Measurements from ENCODE around the gene MOGAT2.
A peak's percentile ranks its signal among the peaks of the same experiment; 100 is the strongest.

Gene MOGAT2

GRCh38 chr11:75760243-75760642, 42.6 kb downstream of the MOGAT2 start:
- no peak for DNase-seq

DNA sequence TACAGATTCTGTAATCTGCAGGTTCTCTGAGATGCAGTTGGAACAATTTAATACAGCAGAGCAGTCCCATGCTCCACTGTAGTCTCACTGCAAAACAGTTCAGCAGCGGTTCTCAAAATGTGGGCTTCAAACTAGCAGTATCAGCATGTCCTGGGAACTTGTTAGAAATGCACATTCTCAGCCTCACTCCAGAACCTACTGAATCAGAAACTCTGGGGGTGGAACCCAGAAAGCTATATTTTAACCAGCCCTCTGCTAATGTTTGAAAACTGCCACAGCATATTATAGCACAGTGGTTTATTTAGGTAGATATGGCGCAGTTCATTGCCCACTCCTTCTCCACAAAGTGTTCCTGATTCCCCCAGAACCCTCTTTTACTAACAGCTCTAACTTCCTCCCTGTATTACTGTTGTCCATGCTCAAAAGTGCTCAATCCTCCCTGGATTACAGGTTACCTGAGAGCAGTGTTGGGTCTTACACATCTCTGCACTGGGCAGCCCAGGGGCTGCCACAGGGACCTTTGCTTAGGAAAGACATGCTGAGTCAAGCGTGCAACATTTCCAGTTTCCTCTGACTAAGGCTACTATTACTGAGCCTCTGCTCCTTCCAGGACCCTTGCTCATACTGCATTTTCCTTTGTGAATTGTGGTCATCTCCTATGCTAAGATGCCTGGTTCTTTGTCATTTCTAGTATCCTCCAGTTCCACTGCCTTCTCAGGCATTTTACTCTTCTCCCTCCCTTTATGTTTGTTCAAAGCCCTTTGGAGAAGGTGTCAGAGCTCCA, 43.3 kb downstream of the MOGAT2 start:
- DNase-seq, result no peak

- DNase-seq, result no peak
Observed at GRCh38 chr11:75762158-75762557, 44.5 kb downstream of the MOGAT2 start.

GRCh38 chr11:75762885-75763284, 45.2 kb downstream of the MOGAT2 start:
- DNase-seq, result no peak

DNA sequence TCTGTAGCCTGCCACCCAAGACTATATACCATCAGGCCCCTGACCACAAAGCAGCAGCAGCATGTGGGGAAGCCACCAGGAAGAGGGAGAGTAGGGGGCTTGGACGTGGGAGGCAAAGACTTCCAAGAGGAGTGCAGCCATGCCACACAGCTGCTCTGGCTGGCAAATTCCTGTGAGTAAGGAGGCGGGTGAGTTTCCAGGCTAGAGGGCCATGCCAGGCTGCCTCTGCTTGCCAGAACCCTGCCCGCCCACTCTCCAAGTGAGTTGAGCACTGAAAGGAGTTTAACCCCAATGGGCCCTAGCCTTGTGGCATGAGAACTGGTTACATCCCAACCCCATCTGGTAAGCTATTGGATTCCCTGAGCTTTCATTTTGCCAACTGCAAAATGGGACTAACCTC, 46.2 kb downstream of the MOGAT2 start:
- DNase-seq, result no peak

DNA sequence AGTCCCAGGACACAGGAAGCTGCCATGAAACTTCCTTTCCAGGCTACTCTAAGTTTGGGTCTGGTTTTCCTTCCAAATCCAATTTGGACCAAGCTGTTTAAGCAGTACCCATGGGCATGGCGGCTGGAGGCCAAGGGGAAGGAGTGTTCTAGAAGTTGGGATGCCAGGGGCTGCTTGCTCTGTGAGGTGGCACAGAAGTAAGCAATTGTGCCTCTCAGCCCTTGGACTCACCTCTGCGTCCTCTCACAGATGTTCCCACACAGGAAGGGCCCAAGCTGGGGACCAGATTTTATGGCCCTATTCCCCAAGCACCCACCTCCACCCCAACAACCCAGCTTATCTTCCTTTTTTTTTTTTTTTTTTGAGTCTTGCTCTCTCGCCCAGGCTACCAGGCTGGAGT, 47.5 kb downstream of the MOGAT2 start:
- DNase-seq, result no peak

GRCh38 chr11:75766443-75767227, 49.0 kb downstream of the MOGAT2 start:
- DNase-seq, result no peak

- DNase-seq, result no peak
Observed at GRCh38 chr11:75767228-75767572, 49.6 kb downstream of the MOGAT2 start.

DNA sequence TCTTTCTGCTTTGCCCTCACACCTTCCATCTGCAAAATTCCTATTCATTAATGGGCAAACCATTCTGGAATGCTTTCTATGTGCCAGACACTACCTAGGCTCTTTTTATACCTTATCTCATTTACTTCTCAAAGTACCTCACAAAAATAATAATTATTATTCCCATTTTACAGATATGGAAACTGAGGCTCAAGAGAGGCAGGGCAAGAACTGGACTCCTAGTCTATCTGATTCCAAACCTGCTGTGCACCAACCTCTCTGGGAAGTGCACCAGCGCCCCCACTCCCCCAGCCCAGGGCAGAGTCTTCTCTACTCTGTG, 50.1 kb downstream of the MOGAT2 start:
- no peak for DNase-seq

DNA sequence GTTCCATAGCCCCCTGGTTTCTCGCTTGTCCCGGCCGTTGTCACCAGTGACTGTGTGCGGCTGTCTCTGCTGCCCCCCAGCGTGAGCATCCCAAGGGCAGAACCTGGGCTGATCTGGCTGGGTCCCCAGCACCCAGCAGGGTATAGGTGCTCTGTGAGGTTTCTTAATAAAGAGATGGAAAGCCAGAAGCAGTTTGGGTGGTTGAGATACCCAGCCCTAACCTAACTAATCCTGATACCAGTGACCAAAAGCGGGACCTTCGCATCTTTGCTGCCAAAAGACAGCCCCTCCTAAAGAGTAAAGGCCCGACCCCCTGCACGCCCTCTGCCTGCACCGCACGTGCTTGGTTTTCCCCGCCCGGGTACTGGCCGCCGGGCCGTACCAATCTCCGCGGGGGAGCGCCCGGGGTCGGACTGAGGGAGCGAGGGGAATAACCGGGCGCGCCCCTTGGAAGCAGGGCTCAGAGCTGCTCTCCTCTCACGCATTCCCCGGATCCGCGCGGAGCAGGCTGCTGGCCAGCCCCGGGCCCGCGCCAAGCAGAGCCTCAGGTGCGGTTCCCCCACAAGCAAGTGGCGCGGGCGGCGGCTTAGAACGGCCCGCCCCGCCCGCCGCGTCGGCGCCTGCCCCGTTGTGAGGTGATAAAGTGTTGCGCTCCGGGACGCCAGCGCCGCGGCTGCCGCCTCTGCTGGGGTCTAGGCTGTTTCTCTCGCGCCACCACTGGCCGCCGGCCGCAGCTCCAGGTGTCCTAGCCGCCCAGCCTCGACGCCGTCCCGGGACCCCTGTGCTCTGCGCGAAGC, 50.7 kb downstream of the MOGAT2 start, which contains the start of gene DGAT2:
Gene DGAT2 (plus strand): TSS at position 667 of the 797 bp plus-strand sequence. CDS start 214 bp downstream, outside the sequence.
- DNase-seq, result peak; percentile 45

- no peak for DNase-seq
Observed at GRCh38 chr11:75768909-75769771, 51.5 kb downstream of the MOGAT2 start.

- DNase-seq, result no peak
Observed at GRCh38 chr11:75770102-75770501, 52.5 kb downstream of the MOGAT2 start.

- no peak for DNase-seq
Observed at GRCh38 chr11:75771646-75772410, 54.2 kb downstream of the MOGAT2 start.

- DNase-seq, result no peak
Observed at GRCh38 chr11:75773595-75774353, 56.1 kb downstream of the MOGAT2 start.

DNA sequence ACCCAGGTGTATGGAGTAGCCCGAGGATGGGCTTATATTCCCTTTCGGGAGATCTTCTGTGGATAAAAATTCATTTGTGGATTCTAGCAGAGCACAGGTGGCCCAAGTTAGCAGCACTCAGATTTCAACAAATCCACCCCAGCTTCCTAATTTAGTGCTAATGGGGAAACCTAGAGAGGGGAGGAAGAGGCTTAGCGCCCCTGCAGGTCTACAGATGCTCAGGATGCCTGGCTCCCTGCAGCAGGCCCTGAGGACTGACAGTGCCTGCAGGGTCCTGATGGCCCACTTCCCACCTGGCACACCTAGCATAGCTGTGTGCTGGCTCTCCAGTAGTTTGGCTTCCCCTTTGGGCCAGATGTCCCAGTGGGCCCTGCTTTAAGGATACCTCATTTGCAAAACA, 57.4 kb downstream of the MOGAT2 start:
- DNase-seq, result no peak

DNA sequence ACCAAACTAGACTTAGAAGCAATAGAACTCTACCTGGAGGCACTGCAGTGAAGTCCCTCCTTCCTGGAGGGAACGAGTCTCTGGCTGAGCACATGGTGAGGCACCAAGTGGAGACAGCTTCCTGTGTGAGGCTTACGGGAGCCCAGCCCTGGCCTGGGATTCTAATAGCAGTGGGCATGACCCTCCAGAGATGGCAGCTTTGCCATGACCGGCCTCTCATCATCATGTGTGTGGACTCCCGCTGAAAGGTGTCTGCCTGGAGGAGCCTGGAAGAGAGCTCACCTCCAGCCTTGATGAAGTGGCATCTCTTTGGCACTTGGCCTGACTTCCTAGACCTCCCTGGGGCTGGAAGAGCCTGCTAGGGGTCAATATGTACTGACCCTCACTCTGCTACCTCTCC, 58.9 kb downstream of the MOGAT2 start:
- no peak for DNase-seq

DNA sequence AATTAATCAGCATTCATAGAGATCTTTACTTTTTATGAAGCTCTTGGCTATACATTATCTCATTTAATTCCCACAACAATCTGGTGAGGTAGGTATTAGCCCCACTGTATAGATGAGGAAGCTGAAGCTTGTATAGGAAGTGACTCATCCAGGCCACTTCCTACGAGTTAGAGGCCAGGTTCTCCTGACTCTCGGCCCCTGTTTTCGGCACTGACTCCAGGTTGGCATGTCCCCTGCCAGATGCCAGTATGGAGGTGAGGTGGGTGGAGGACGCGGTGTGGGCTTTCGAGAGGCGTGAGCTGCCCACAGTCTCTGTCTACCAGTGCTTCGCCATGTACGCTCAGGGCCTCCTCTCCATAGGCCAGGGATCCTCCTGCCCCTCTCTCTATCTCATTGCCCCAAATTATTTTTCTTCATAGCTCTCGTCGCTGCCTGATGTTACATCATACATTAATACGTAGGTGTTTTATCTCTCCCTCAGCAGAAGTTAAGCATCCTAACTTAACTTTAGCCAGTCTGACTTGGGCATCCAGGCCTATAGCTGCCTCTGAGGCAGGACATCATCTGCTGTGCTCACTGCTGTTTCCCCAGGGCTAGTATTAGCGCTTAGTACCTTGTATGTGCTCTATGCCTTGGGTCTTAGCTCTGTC, 59.9 kb downstream of the MOGAT2 start:
- DNase-seq, result no peak

GRCh38 chr11:75778962-75779361, 61.3 kb downstream of the MOGAT2 start:
- no peak for DNase-seq

DNA sequence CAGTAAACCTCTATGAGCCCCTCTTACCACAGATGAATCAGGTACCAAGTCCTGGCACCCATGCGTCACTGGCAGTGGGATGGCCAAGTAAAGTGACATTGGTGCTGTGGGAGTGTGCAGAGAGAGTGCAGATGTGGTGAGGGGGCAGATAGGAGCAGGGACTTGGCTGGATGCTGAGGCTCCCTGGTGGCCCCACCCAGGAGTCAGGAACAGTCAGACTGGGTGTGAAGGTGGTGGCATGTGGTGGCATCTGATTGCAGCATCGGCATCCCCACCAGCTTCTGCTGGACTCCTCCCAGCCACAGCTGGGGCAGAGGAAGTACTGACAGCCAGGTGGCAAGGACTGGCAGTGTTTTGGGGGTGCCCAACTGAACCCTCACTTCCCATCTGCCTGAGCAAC, 62.3 kb downstream of the MOGAT2 start:
- no peak for DNase-seq

- DNase-seq, result no peak
Observed at GRCh38 chr11:75780888-75781287, 63.2 kb downstream of the MOGAT2 start.

Measured in T-helper 9 cell (primary cell).